Thyroid gland (tissue), 4 donors: Measurements from ENCODE around the gene HAGHL. TPM values are rescaled to one million over a fixed set of nuclear protein-coding genes. Genes with fewer than 3 reads are reported as not detected.

Experiments used
- DNase-seq, 2 donors: peaks; one replicate each; pipeline ENCODE4 v3.0.0-alpha.2; 2019
- H3K27ac ChIP-seq, 3 donors: fragments of 200-600 bp; sonication (generic); 1 replicate in 2 of 3; 2 replicates in 1 of 3; pipeline ENCODE4 v1.5.1; 2016 to 2019; ENCODE audit warnings: mild to moderate bottlenecking in 1 of 3, moderate library complexity in 1 of 3
- H3K27me3 ChIP-seq: fragments of 200-600 bp; sonication (generic); one replicate; pipeline ENCODE4 v1.5.1; 2019
- H3K36me3 ChIP-seq, 2 donors: fragments of 200-600 bp; sonication (generic); one replicate each; pipeline ENCODE4 v1.5.1; 2016 to 2019
- H3K4me1 ChIP-seq, 2 donors: fragments of 200-600 bp; sonication (generic); one replicate each; pipeline ENCODE4 v1.5.1; 2017 to 2019
- H3K4me3 ChIP-seq, 3 donors: fragments of 200-600 bp; sonication (generic); replicated peaks in 1 of 3; 1 replicate in 2 of 3; 2 replicates in 1 of 3; pipeline ENCODE4 v1.5.1; 2016; ENCODE audit warnings: mild to moderate bottlenecking in 1 of 3
- H3K9me3 ChIP-seq: fragments of 200-600 bp; sonication (generic); one replicate; pipeline ENCODE4 v1.5.1; 2017
- CTCF ChIP-seq, 6 experiments: fragments of 200-600 bp in 3 of 6; fragments of 450-650 bp in 3 of 6; sonication (generic) in 3 of 6; IDR thresholded peaks; one replicate each; pipeline ENCODE4 v1.5.1; 2016 to 2019; ENCODE audit warnings: antibody characterized with exemption in 6 of 6, mild to moderate bottlenecking in 2 of 6, inconsistent platforms in 1 of 6, moderate library complexity in 1 of 6
- POLR2A ChIP-seq, 2 donors: fragments of 450-650 bp; IDR thresholded peaks; one replicate each; pipeline ENCODE4 v1.6.1; 2017; ENCODE audit warnings: antibody characterized with exemption in 2 of 2, mild to moderate bottlenecking in 2 of 2, moderate library complexity in 1 of 2
- WGBS, 2 donors: methylation state at CpG; one replicate each; pipeline ENCODE4 v1.1.5; 2017; 5-methylcytosine and 5-hydroxymethylcytosine counted together
- intact Hi-C: fragments of 100-400 bp; cut with DNase I; formaldehyde crosslinking; loops from one replicate; pipeline ENCODE4 v1.15.1; 2023
- total RNA-seq, 4 donors: library from RNA; depleted of rRNA; stranded (reverse); fragments of >200 nt; gene quantifications; one replicate each; pipeline ENCODE4 v1.2.3, GENCODE V29; 2016

The HAGHL gene
- total RNA-seq, 4 donors from 2014 or later, result 3.8 to 8.7 (median 5.1) TPM; not detected in 1

- TF ChIP-seq POLR2A (IDR thresholded peaks at IDR 0.05) (no peak), CTCF (IDR thresholded peaks at IDR 0.05) (no peak)
- no peak for DNase-seq
- Histone ChIP-seq H3K36me3 (no peaks in the 10 kb centered on the region), H3K27ac (no peak overlapping the region), H3K27me3 (no peaks in the 10 kb centered on the region), H3K4me1 (peaks cover 4 to 5% of the 10 kb centered on the region in 2 donors), H3K4me3 (no peak overlapping the region), H3K9me3 (no peaks in the 10 kb centered on the region)
- WGBS, 2 donors, result 68 to 82% methylated on average over 11 to 14 of the region's 22 CpGs
- intact Hi-C loops, result no loop called here
Measured at GRCh38 chr16:761625-762513, 35.0 kb downstream of the HAGHL start.

- intact Hi-C loops, result no loop called here
- DNase-seq, result no peak
- Histone ChIP-seq H3K4me1 (peaks cover 4 to 5% of the 10 kb centered on the region in 2 donors), H3K27me3 (no peaks in the 10 kb centered on the region), H3K4me3 (no peak overlapping the region), H3K9me3 (no peaks in the 10 kb centered on the region), H3K27ac (no peak overlapping the region), H3K36me3 (no peaks in the 10 kb centered on the region)
- no peak for TF ChIP-seq POLR2A (IDR thresholded peaks at IDR 0.05)
- no peak for TF ChIP-seq CTCF (IDR thresholded peaks at IDR 0.05)
- WGBS, 2 donors, result 61 to 90% methylated on average over 2 to 6 of the region's 17 CpGs
Measured at GRCh38 chr16:762595-763268, 35.8 kb downstream of the HAGHL start.

- DNase-seq, result no peak
- H3K36me3 ChIP-seq, result no peaks in the 10 kb centered on the region
- intact Hi-C loops, result no loop called here
- no peak overlapping the region for H3K4me3 ChIP-seq
- no peaks in the 10 kb centered on the region for H3K9me3 ChIP-seq
- H3K27ac ChIP-seq, result no peak overlapping the region
- TF ChIP-seq POLR2A (IDR thresholded peaks at IDR 0.05), result no peak
- TF ChIP-seq CTCF (IDR thresholded peaks at IDR 0.05), result no peak
- peaks cover 4 to 5% of the 10 kb centered on the region in 2 donors for H3K4me1 ChIP-seq
- 67 to 69% methylated on average over 6 to 16 of the region's 21 CpGs for WGBS, 2 donors
- no peaks in the 10 kb centered on the region for H3K27me3 ChIP-seq
Measured at GRCh38 chr16:763369-764183, 36.7 kb downstream of the HAGHL start.

GRCh38 chr16:764184-764750 is 37.4 kb downstream of the HAGHL start:
- Histone ChIP-seq H3K36me3 (no peaks in the 10 kb centered on the region), H3K27me3 (no peaks in the 10 kb centered on the region), H3K4me1 (peaks cover 3 to 5% of the 10 kb centered on the region in 2 donors), H3K4me3 (no peak overlapping the region), H3K9me3 (no peaks in the 10 kb centered on the region), H3K27ac (no peak overlapping the region)
- no peak for DNase-seq
- intact Hi-C loops, result no loop called here
- TF ChIP-seq CTCF (IDR thresholded peaks at IDR 0.05) (no peak), POLR2A (IDR thresholded peaks at IDR 0.05) (no peak)
- 64 to 91% methylated on average over 6 to 13 of the region's 20 CpGs for WGBS, 2 donors
